ENCODE measurements around the gene ZBTB4.

The ZBTB4 gene

GRCh38 chr17:7440113-7440833 is 39.2 kb downstream of the ZBTB4 start:
- no peak for DNase-seq (ENCODE audit: low read depth)

- no peak for DNase-seq (ENCODE audit: low read depth)
These were observed 39.8 kb downstream of the ZBTB4 start, which contains the start of gene FGF11 for GRCh38 chr17:7439462-7440112. TSS of gene FGF11 (plus strand) at chr17:7439512. CDS start at chr17:7439621, 109 bp downstream.

GRCh38 chr17:7438656-7439460 is 40.6 kb downstream of the ZBTB4 start:
- DNase-seq (ENCODE audit: low read depth) = no peak

- DNase-seq (ENCODE audit: low read depth) = no peak
These were observed 41.3 kb downstream of the ZBTB4 start for GRCh38 chr17:7437950-7438614.

GRCh38 chr17:7437369-7437863 is 42.0 kb downstream of the ZBTB4 start:
- no peak for DNase-seq (ENCODE audit: low read depth)

GRCh38 chr17:7436556-7437368 is 42.7 kb downstream of the ZBTB4 start:
- peak; percentile 74 for DNase-seq (ENCODE audit: low read depth)

GRCh38 chr17:7435676-7436555 is 43.5 kb downstream of the ZBTB4 start:
- DNase-seq (ENCODE audit: low read depth) = peak; percentile 44

GRCh38 chr17:7432296-7432695 is 47.1 kb downstream of the ZBTB4 start:
- no peak for DNase-seq (ENCODE audit: low read depth)

GRCh38 chr17:7431231-7431630 is 48.2 kb downstream of the ZBTB4 start:
- DNase-seq (ENCODE audit: low read depth) = no peak

GRCh38 chr17:7429722-7430121 is 49.7 kb downstream of the ZBTB4 start:
- no peak for DNase-seq (ENCODE audit: low read depth)

- DNase-seq (ENCODE audit: low read depth) = no peak
These were observed 50.9 kb downstream of the ZBTB4 start, which contains the start of gene SPEM3 for GRCh38 chr17:7428557-7428956. TSS of gene SPEM3 (plus strand) at chr17:7428857. CDS start at chr17:7428903, 46 bp downstream.

- no peak for DNase-seq (ENCODE audit: low read depth)
These were observed 51.9 kb downstream of the ZBTB4 start for GRCh38 chr17:7427549-7427948.

- no peak for DNase-seq (ENCODE audit: low read depth)
These were observed 52.4 kb downstream of the ZBTB4 start for GRCh38 chr17:7426896-7427489.

- no peak for DNase-seq (ENCODE audit: low read depth)
These were observed 53.1 kb downstream of the ZBTB4 start for GRCh38 chr17:7426203-7426863.

GRCh38 chr17:7425756-7426155 is 53.7 kb downstream of the ZBTB4 start:
- DNase-seq (ENCODE audit: low read depth) = no peak

GRCh38 chr17:7425316-7425715 is 54.1 kb downstream of the ZBTB4 start, which contains the start of gene SPEM2:
TSS of gene SPEM2 (plus strand) at chr17:7425616. CDS start at chr17:7425689, 73 bp downstream.
- DNase-seq (ENCODE audit: low read depth) = no peak

GRCh38 chr17:7423679-7424078 is 55.8 kb downstream of the ZBTB4 start:
- no peak for DNase-seq (ENCODE audit: low read depth)

GRCh38 chr17:7421186-7421585 is 58.2 kb downstream of the ZBTB4 start:
- DNase-seq (ENCODE audit: low read depth) = no peak

Measured in activated T-helper 1 cell treated with Interleukin-2 at 50 U/mL for 16 hours (primary cell).